HepG2 (cell line): ENCODE data around the gene GRIFIN. TPM values are rescaled to one million over a fixed set of nuclear protein-coding genes. Genes with fewer than 3 reads are reported as not detected.

Source experiments
- ATF7 ChIP-seq, 2 experiments: fragments of 450-650 bp in 1 of 2; sonication (generic) in 1 of 2; formaldehyde crosslinking in 1 of 2; IDR thresholded peaks; 2 replicates each; pipeline versions ENCODE4 v1.4.0 to v1.6.1; 2016 to 2020; ENCODE audit warnings: antibody characterized with exemption in 1 of 2, mild to moderate bottlenecking in 1 of 2, missing genetic modification reagents in 1 of 2
- ESRRA ChIP-seq: sonication (generic); formaldehyde crosslinking; IDR thresholded peaks from 2 replicates; pipeline ENCODE4 v1.5.1; 2020; ENCODE audit warnings: mild to moderate bottlenecking, low read depth, missing genetic modification reagents
- ETV5 ChIP-seq: IDR thresholded peaks from 2 replicates; pipeline ENCODE4 v1.6.1; 2018; ENCODE audit warnings: missing biosample characterization, missing genetic modification reagents, inconsistent platforms, borderline replicate concordance
- FOXP1 ChIP-seq, 2 experiments: fragments of 450-650 bp in 1 of 2; IDR thresholded peaks; 2 replicates each; pipeline ENCODE4 v1.6.1; 2017 to 2018; ENCODE audit warnings: antibody characterized with exemption in 1 of 2
- TCF7 ChIP-seq: sonication (generic); IDR thresholded peaks from 2 replicates; pipeline ENCODE4 v1.6.1; 2016; ENCODE audit warnings: antibody characterized with exemption, low read depth
- ZNF274 ChIP-seq: sonication (generic); formaldehyde crosslinking; IDR thresholded peaks from 2 replicates; pipeline ENCODE4 v1.5.1; 2020; ENCODE audit warnings: mild to moderate bottlenecking, missing genetic modification reagents
- polyA plus RNA-seq, 8 experiments: library from polyadenylated mRNA; depleted of rRNA in 3 of 8; stranded (reverse) in 7 of 8; unstranded in 1 of 8; fragments of >200 nt; fragmentation: Illumina TruSeq in 4 of 8; extraction: Trizol in 4 of 8; gene quantifications; 2 replicates each; pipeline versions ENCODE4 v1.2.1 to v1.2.3, GENCODE V29; 2011 to 2016; ENCODE audit warnings: low read depth in 4 of 8, missing spikeins in 1 of 8, mixed read lengths in 1 of 8; ENCODE audit not compliant: insufficient read depth in 1 of 8
- total RNA-seq, 5 experiments: library from RNA; depleted of rRNA; stranded (reverse); fragments of >200 nt; fragmentation: Illumina TruSeq; extraction: Trizol; gene quantifications; 2 replicates each; pipeline ENCODE4 v1.2.3, GENCODE V29; 2016; ENCODE audit warnings: low read depth in 1 of 5
- TF ChIP-seq, protein P1 (sequence below): sonication (generic); formaldehyde crosslinking; IDR thresholded peaks from 2 replicates; pipeline ENCODE4 v1.9.0; 2021; ENCODE audit warnings: missing genetic modification reagents, borderline replicate concordance
- TF ChIP-seq, protein P2 (sequence below): sonication (generic); formaldehyde crosslinking; IDR thresholded peaks from 2 replicates; pipeline ENCODE4 v1.5.1; 2020; ENCODE audit warnings: missing genetic modification reagents, mild to moderate bottlenecking, borderline replicate concordance
- TF ChIP-seq, protein P3 (sequence below): IDR thresholded peaks from 2 replicates; pipeline ENCODE4 v1.6.1; 2016; ENCODE audit warnings: mild to moderate bottlenecking, missing biosample characterization, missing genetic modification reagents
- TF ChIP-seq, protein P4 (sequence below): sonication (generic); formaldehyde crosslinking; IDR thresholded peaks from 2 replicates; pipeline ENCODE4 v1.4.0; 2020; ENCODE audit warnings: missing genetic modification reagents
- TF ChIP-seq, protein P5 (sequence below), 2 experiments: sonication (generic) in 1 of 2; formaldehyde crosslinking in 1 of 2; IDR thresholded peaks; 2 replicates each; pipeline versions ENCODE4 v1.5.1 to v1.6.1; 2011 to 2020; ENCODE audit warnings: borderline replicate concordance in 1 of 2, low read depth in 1 of 2, low read length in 1 of 2, mild to moderate bottlenecking in 1 of 2, missing genetic modification reagents in 1 of 2, moderate library complexity in 1 of 2

GRIFIN gene
- total and polyA plus RNA-seq, 2 of the 13 experiments (the other 11 are each of a cell fraction or from before 2014, with no cell fraction given), result not detected

DNA sequence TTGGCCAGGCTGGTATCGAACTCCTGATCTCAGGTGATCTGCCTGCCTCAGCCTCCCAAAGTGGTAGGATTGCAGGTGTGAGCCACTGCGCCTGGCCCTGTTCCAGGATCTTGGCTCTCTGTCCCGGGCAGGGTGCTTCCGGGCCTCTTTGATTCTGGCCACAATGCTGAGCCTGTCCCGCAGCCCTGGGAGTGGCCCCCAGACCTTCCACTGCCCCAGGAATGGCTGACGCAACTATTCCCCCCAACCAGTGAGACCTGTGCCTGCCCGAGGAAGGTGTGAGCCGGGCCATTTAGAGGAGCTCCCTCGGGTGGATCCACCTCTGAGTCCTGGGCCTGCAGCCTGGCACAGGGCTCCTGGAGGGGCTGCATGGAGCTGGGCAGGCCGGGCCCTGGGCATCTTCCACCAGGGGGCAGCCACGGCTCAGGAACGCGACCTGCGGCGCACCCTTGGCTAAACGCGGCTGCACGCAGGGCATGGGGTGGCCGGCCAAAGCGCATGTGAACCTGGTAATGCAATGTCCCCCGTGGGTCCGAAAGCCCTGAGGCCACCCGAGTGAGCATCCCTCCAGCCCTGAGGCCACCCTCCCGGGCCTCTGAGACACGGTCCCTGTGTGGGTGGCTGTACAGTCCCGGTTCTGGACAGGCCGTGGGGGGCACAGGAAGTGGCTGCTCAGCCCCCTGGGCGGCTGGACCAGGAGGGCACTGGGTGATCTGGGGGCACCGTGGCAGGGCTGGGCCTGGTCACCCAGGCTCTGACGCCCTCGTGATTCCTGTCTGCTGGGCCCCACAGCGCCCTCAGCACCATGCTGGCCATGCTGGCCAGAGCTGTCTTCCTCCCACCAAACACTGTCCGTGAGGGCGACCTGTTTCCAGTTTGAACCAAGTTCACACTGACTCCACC is 24.8 kb downstream of the GRIFIN start (continued):
- TF ChIP-seq, protein P1, sequence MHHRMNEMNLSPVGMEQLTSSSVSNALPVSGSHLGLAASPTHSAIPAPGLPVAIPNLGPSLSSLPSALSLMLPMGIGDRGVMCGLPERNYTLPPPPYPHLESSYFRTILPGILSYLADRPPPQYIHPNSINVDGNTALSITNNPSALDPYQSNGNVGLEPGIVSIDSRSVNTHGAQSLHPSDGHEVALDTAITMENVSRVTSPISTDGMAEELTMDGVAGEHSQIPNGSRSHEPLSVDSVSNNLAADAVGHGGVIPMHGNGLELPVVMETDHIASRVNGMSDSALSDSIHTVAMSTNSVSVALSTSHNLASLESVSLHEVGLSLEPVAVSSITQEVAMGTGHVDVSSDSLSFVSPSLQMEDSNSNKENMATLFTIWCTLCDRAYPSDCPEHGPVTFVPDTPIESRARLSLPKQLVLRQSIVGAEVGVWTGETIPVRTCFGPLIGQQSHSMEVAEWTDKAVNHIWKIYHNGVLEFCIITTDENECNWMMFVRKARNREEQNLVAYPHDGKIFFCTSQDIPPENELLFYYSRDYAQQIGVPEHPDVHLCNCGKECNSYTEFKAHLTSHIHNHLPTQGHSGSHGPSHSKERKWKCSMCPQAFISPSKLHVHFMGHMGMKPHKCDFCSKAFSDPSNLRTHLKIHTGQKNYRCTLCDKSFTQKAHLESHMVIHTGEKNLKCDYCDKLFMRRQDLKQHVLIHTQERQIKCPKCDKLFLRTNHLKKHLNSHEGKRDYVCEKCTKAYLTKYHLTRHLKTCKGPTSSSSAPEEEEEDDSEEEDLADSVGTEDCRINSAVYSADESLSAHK, result no peak
- TF ChIP-seq, protein P2, sequence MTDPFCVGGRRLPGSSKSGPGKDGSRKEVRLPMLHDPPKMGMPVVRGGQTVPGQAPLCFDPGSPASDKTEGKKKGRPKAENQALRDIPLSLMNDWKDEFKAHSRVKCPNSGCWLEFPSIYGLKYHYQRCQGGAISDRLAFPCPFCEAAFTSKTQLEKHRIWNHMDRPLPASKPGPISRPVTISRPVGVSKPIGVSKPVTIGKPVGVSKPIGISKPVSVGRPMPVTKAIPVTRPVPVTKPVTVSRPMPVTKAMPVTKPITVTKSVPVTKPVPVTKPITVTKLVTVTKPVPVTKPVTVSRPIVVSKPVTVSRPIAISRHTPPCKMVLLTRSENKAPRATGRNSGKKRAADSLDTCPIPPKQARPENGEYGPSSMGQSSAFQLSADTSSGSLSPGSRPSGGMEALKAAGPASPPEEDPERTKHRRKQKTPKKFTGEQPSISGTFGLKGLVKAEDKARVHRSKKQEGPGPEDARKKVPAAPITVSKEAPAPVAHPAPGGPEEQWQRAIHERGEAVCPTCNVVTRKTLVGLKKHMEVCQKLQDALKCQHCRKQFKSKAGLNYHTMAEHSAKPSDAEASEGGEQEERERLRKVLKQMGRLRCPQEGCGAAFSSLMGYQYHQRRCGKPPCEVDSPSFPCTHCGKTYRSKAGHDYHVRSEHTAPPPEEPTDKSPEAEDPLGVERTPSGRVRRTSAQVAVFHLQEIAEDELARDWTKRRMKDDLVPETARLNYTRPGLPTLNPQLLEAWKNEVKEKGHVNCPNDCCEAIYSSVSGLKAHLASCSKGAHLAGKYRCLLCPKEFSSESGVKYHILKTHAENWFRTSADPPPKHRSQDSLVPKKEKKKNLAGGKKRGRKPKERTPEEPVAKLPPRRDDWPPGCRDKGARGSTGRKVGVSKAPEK, result 0 out of 2 replicates have a peak, but pooled peaks have one; percentile 85
- TF ChIP-seq ETV5 (CRISPR knock-in tag) (no peak), ESRRA (CRISPR knock-in tag) (no peak), FOXP1 (IDR thresholded peaks at IDR 0.05) (no peak), FOXP1 (CRISPR knock-in tag; IDR thresholded peaks at IDR 0.05) (no peak), TCF7 (no peak), ATF7 (IDR thresholded peaks at IDR 0.05) (no peak), ATF7 (CRISPR knock-in tag; IDR thresholded peaks at IDR 0.05) (peak; percentile 77; the same call in 1 of the 2 replicates), ZNF274 (CRISPR knock-in tag) (peak; percentile 72; the same call in 1 of the 2 replicates)
- TF ChIP-seq, protein P3, sequence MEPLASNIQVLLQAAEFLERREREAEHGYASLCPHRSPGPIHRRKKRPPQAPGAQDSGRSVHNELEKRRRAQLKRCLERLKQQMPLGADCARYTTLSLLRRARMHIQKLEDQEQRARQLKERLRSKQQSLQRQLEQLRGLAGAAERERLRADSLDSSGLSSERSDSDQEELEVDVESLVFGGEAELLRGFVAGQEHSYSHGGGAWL (CRISPR knock-in tag), result peak; percentile 76; the same call in 1 of the 2 replicates
- TF ChIP-seq, protein P4, sequence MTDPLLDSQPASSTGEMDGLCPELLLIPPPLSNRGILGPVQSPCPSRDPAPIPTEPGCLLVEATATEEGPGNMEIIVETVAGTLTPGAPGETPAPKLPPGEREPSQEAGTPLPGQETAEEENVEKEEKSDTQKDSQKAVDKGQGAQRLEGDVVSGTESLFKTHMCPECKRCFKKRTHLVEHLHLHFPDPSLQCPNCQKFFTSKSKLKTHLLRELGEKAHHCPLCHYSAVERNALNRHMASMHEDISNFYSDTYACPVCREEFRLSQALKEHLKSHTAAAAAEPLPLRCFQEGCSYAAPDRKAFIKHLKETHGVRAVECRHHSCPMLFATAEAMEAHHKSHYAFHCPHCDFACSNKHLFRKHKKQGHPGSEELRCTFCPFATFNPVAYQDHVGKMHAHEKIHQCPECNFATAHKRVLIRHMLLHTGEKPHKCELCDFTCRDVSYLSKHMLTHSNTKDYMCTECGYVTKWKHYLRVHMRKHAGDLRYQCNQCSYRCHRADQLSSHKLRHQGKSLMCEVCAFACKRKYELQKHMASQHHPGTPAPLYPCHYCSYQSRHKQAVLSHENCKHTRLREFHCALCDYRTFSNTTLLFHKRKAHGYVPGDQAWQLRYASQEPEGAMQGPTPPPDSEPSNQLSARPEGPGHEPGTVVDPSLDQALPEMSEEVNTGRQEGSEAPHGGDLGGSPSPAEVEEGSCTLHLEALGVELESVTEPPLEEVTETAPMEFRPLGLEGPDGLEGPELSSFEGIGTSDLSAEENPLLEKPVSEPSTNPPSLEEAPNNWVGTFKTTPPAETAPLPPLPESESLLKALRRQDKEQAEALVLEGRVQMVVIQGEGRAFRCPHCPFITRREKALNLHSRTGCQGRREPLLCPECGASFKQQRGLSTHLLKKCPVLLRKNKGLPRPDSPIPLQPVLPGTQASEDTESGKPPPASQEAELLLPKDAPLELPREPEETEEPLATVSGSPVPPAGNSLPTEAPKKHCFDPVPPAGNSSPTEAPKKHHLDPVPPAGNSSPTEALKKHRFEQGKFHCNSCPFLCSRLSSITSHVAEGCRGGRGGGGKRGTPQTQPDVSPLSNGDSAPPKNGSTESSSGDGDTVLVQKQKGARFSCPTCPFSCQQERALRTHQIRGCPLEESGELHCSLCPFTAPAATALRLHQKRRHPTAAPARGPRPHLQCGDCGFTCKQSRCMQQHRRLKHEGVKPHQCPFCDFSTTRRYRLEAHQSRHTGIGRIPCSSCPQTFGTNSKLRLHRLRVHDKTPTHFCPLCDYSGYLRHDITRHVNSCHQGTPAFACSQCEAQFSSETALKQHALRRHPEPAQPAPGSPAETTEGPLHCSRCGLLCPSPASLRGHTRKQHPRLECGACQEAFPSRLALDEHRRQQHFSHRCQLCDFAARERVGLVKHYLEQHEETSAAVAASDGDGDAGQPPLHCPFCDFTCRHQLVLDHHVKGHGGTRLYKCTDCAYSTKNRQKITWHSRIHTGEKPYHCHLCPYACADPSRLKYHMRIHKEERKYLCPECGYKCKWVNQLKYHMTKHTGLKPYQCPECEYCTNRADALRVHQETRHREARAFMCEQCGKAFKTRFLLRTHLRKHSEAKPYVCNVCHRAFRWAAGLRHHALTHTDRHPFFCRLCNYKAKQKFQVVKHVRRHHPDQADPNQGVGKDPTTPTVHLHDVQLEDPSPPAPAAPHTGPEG (CRISPR knock-in tag), result peak; percentile 61; the same call in 1 of the 2 replicates
- TF ChIP-seq, protein P5, sequence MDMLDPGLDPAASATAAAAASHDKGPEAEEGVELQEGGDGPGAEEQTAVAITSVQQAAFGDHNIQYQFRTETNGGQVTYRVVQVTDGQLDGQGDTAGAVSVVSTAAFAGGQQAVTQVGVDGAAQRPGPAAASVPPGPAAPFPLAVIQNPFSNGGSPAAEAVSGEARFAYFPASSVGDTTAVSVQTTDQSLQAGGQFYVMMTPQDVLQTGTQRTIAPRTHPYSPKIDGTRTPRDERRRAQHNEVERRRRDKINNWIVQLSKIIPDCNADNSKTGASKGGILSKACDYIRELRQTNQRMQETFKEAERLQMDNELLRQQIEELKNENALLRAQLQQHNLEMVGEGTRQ (IDR thresholded peaks at IDR 0.05; ENCODE audit: low read depth, low read length), result no peak
- TF ChIP-seq, protein P5 (CRISPR knock-in tag; IDR thresholded peaks at IDR 0.05; ENCODE audit: borderline replicate concordance), result no peak
